GM12878 (cell line): ENCODE results near the gene LMNB1.

Source experiments
- CEBPB ChIP-seq, 2 experiments: fragments of 150-350 bp in 1 of 2; IDR thresholded peaks; 2 replicates each; pipeline ENCODE4 v1.6.1; 2012 to 2014; ENCODE audit warnings: low read depth in 2 of 2, low read length in 2 of 2, borderline replicate concordance in 1 of 2, inconsistent platforms in 1 of 2
- CHD1 ChIP-seq: IDR thresholded peaks from 2 replicates; pipeline ENCODE4 v1.6.1; 2012; ENCODE audit warnings: low read depth, low read length, improper control_type of control experiment
- EP300 ChIP-seq, 2 experiments: fragments of 150-350 bp in 1 of 2; IDR thresholded peaks; 2 replicates each; pipeline ENCODE4 v1.6.1; 2011 to 2012; ENCODE audit warnings: low read depth in 2 of 2, low read length in 2 of 2, borderline replicate concordance in 1 of 2, improper control_type of control experiment in 1 of 2, inconsistent platforms in 1 of 2; ENCODE audit not compliant: control insufficient read depth in 1 of 2
- NFIC ChIP-seq: IDR thresholded peaks from 2 replicates; pipeline ENCODE4 v1.6.1; 2012; ENCODE audit warnings: low read depth, mild to moderate bottlenecking, inconsistent platforms, low read length, moderate library complexity
- POLR2A ChIP-seq: IDR thresholded peaks from 2 replicates; pipeline ENCODE4 v1.6.1; 2011; ENCODE audit warnings: low read depth, mild to moderate bottlenecking, low read length
- POLR2AphosphoS5 ChIP-seq: IDR thresholded peaks from 2 replicates; pipeline ENCODE4 v1.6.1; 2011; ENCODE audit warnings: mild to moderate bottlenecking, low read length, inconsistent platforms
- RAD21 ChIP-seq: IDR thresholded peaks from 2 replicates; pipeline ENCODE4 v1.6.1; 2011; ENCODE audit warnings: mild to moderate bottlenecking, low read depth, low read length, moderate library complexity; ENCODE audit not compliant: insufficient read depth
- TAF1 ChIP-seq: IDR thresholded peaks from 2 replicates; pipeline ENCODE4 v1.6.1; 2011; ENCODE audit warnings: mild to moderate bottlenecking, low read depth, low read length, borderline replicate concordance
- TARDBP ChIP-seq: IDR thresholded peaks from 2 replicates; pipeline ENCODE4 v1.6.1; 2016; ENCODE audit warnings: borderline replicate concordance
- TF ChIP-seq, protein P1 (sequence below), 3 experiments: IDR thresholded peaks in 2 of 3; conservative IDR thresholded peaks in 1 of 3; 2 replicates each; pipeline ENCODE4 v1.5.1; 2011; ENCODE audit warnings: low read depth in 3 of 3, low read length in 3 of 3, mild to moderate bottlenecking in 3 of 3, control low read depth in 2 of 3, moderate library complexity in 2 of 3, inconsistent platforms in 1 of 3, mixed read lengths in 1 of 3; ENCODE audit not compliant: control insufficient read depth in 2 of 3, insufficient read depth in 1 of 3; ENCODE audit errors: extremely low read depth in 1 of 3
- TF ChIP-seq, protein P2 (sequence below): IDR thresholded peaks from 2 replicates; pipeline ENCODE4 v1.6.1; 2012; ENCODE audit warnings: low read length, inconsistent platforms
- TF ChIP-seq, protein P3 (sequence below): fragments of 450-650 bp; conservative IDR thresholded peaks from 2 replicates; pipeline ENCODE4 v1.6.1; 2017; ENCODE audit warnings: mild to moderate bottlenecking, moderate library complexity

- TF ChIP-seq EP300 (IDR thresholded peaks at IDR 0.05; ENCODE audit: borderline replicate concordance in 1 of 2, control insufficient read depth in 1 of 2, low read depth in 2 of 2, low read length in 2 of 2), result no peak
- no peak for TF ChIP-seq TARDBP
- no peak for TF ChIP-seq POLR2AphosphoS5
- TF ChIP-seq, protein P1, sequence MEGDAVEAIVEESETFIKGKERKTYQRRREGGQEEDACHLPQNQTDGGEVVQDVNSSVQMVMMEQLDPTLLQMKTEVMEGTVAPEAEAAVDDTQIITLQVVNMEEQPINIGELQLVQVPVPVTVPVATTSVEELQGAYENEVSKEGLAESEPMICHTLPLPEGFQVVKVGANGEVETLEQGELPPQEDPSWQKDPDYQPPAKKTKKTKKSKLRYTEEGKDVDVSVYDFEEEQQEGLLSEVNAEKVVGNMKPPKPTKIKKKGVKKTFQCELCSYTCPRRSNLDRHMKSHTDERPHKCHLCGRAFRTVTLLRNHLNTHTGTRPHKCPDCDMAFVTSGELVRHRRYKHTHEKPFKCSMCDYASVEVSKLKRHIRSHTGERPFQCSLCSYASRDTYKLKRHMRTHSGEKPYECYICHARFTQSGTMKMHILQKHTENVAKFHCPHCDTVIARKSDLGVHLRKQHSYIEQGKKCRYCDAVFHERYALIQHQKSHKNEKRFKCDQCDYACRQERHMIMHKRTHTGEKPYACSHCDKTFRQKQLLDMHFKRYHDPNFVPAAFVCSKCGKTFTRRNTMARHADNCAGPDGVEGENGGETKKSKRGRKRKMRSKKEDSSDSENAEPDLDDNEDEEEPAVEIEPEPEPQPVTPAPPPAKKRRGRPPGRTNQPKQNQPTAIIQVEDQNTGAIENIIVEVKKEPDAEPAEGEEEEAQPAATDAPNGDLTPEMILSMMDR (IDR thresholded peaks at IDR 0.05 in 2 of 3, conservative IDR thresholded peaks at IDR 0.05 in 1 of 3; ENCODE audit: control insufficient read depth in 2 of 3, extremely low read depth in 1 of 3, insufficient read depth in 1 of 3, low read depth in 3 of 3, low read length in 3 of 3), result no peak
- no peak for TF ChIP-seq CHD1
- TF ChIP-seq CEBPB (IDR thresholded peaks at IDR 0.05; ENCODE audit: borderline replicate concordance in 1 of 2, low read depth in 2 of 2, low read length in 2 of 2), result no peak
- TF ChIP-seq NFIC, result no peak
- TF ChIP-seq RAD21, result no peak
- TF ChIP-seq POLR2A, result no peak
- TF ChIP-seq, protein P2, sequence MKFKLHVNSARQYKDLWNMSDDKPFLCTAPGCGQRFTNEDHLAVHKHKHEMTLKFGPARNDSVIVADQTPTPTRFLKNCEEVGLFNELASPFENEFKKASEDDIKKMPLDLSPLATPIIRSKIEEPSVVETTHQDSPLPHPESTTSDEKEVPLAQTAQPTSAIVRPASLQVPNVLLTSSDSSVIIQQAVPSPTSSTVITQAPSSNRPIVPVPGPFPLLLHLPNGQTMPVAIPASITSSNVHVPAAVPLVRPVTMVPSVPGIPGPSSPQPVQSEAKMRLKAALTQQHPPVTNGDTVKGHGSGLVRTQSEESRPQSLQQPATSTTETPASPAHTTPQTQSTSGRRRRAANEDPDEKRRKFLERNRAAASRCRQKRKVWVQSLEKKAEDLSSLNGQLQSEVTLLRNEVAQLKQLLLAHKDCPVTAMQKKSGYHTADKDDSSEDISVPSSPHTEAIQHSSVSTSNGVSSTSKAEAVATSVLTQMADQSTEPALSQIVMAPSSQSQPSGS, result no peak
- TF ChIP-seq TAF1, result no peak
- TF ChIP-seq, protein P3, sequence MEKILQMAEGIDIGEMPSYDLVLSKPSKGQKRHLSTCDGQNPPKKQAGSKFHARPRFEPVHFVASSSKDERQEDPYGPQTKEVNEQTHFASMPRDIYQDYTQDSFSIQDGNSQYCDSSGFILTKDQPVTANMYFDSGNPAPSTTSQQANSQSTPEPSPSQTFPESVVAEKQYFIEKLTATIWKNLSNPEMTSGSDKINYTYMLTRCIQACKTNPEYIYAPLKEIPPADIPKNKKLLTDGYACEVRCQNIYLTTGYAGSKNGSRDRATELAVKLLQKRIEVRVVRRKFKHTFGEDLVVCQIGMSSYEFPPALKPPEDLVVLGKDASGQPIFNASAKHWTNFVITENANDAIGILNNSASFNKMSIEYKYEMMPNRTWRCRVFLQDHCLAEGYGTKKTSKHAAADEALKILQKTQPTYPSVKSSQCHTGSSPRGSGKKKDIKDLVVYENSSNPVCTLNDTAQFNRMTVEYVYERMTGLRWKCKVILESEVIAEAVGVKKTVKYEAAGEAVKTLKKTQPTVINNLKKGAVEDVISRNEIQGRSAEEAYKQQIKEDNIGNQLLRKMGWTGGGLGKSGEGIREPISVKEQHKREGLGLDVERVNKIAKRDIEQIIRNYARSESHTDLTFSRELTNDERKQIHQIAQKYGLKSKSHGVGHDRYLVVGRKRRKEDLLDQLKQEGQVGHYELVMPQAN, result no peak
Measured at GRCh38 chr5:126829098-126829497, 52.2 kb downstream of the LMNB1 start.
